Mucosa of descending colon (tissue), 3 donors: Measurements from ENCODE around the gene NUDC. TPM values are rescaled to one million over a fixed set of nuclear protein-coding genes. Genes with fewer than 3 reads are reported as not detected.
"Not testable (repeated sequence)": the region's sequence is repeated elsewhere in the genome, so short reads cannot be mapped to it uniquely, and the experiment has no call there.

Experiments used
- ATAC-seq: fragments of 200-7000 bp; cut with Tn5 transposase; one replicate; pipeline ENCODE4 v1.9.1; 2020; ENCODE audit warnings: mild to moderate bottlenecking, moderate library complexity
- DNase-seq, 3 donors: peaks; one replicate each; pipeline ENCODE4 v3.0.0-alpha.2; 2020
- H3K36me3 ChIP-seq: fragments of 200-600 bp; one replicate; pipeline ENCODE4 v1.8.0; 2021; ENCODE audit warnings: low read depth, mild to moderate bottlenecking
- H3K4me1 ChIP-seq: fragments of 200-600 bp; one replicate; pipeline ENCODE4 v1.8.0; 2021; ENCODE audit warnings: low read depth, mild to moderate bottlenecking
- H3K4me3 ChIP-seq: fragments of 200-600 bp; one replicate; pipeline ENCODE4 v1.8.0; 2021; ENCODE audit warnings: mild to moderate bottlenecking
- H3K9me3 ChIP-seq: fragments of 200-600 bp; one replicate; pipeline ENCODE4 v1.8.0; 2021; ENCODE audit warnings: mild to moderate bottlenecking
- intact Hi-C, 2 donors: fragments of 100-400 bp; cut with DNase I in 1 of 2; cut with micrococcal nuclease in 1 of 2; formaldehyde crosslinking; loops; one replicate each; pipeline versions ENCODE4 v1.11.0 to v1.11.1; 2022; cut with DNase I, micrococcal nuclease
- total RNA-seq, 3 donors: library from RNA; stranded (reverse); fragmentation: NEBNext Ultra II Directional in 2 of 3; extraction: Animal tissue kit (Norgen Biotek cat#: 25700) in 2 of 3; gene quantifications; one replicate each; pipeline versions ENCODE4 v1.2.1 to v1.2.4, GENCODE V29; 2021 to 2023
- TF ChIP-seq, protein P1 (sequence below): fragments of 200-600 bp; IDR thresholded peaks from one replicate; pipeline ENCODE4 v1.8.0; 2022; ENCODE audit warnings: antibody characterized with exemption, mild to moderate bottlenecking
- donor health status: DM: no; HTN: no; CAD: no; lungs with moderate emphysema.
- donor health status: DM: no; HTN: no; CAD: no.
- donor health status: DM: no; HTN: yes; CAD: no.

The NUDC gene
- total RNA-seq, 3 donors from 2014 or later: 36.2 to 83.5 (median 43.1) TPM

- intact Hi-C loops: no loop called here
- H3K36me3 ChIP-seq: peaks cover 16% of the 10 kb centered on the region
- ATAC-seq (no peak), DNase-seq (no peak)
- peaks cover 11% of the 10 kb centered on the region for H3K4me1 ChIP-seq
- H3K9me3 ChIP-seq: no peaks in the 10 kb centered on the region
- H3K4me3 ChIP-seq: no peak overlapping the region
- TF ChIP-seq, protein P1, sequence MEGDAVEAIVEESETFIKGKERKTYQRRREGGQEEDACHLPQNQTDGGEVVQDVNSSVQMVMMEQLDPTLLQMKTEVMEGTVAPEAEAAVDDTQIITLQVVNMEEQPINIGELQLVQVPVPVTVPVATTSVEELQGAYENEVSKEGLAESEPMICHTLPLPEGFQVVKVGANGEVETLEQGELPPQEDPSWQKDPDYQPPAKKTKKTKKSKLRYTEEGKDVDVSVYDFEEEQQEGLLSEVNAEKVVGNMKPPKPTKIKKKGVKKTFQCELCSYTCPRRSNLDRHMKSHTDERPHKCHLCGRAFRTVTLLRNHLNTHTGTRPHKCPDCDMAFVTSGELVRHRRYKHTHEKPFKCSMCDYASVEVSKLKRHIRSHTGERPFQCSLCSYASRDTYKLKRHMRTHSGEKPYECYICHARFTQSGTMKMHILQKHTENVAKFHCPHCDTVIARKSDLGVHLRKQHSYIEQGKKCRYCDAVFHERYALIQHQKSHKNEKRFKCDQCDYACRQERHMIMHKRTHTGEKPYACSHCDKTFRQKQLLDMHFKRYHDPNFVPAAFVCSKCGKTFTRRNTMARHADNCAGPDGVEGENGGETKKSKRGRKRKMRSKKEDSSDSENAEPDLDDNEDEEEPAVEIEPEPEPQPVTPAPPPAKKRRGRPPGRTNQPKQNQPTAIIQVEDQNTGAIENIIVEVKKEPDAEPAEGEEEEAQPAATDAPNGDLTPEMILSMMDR: no peak
These were observed 21.1 kb downstream of the NUDC start for GRCh38 chr1:26942656-26943055.

DNA sequence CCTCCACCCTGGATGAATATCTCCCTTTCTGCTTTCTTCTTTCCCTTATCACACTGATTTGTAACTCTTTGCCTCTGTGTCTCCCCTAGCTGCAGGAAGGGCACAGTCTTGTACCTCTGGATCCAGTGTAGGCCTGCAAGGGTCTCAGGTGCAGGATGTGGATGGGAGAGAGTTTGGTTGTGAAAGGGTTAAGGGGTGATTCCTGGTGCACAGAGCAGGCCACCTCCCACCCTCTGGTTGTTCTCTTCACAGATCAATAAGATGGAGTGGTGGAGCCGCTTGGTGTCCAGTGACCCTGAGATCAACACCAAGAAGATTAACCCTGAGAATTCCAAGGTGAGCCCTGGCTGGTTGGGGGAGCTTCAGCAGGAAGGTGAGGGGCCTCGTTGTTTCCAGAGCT is 23.6 kb downstream of the NUDC start:
- TF ChIP-seq, protein P1: no peak
- peaks cover 11% of the 10 kb centered on the region for H3K4me1 ChIP-seq
- intact Hi-C loops: no loop called here
- H3K36me3 ChIP-seq: peaks cover 16% of the 10 kb centered on the region
- no peak for ATAC-seq
- H3K4me3 ChIP-seq: no peak overlapping the region
- H3K9me3 ChIP-seq: no peaks in the 10 kb centered on the region
- DNase-seq: no peak

GRCh38 chr1:26945728-26946127 is 24.2 kb downstream of the NUDC start:
- H3K36me3 ChIP-seq: peaks cover 16% of the 10 kb centered on the region
- no peaks in the 10 kb centered on the region for H3K9me3 ChIP-seq
- H3K4me3 ChIP-seq: no peak overlapping the region
- TF ChIP-seq, protein P1: no peak
- intact Hi-C loops: no loop called here
- peak; percentile 76 to 92 (median 81) for DNase-seq
- H3K4me1 ChIP-seq: peaks cover 11% of the 10 kb centered on the region
- ATAC-seq: peak; percentile 96

- peak in 1 of 3 donors; percentile 54 for DNase-seq
- H3K36me3 ChIP-seq: peaks cover 16% of the 10 kb centered on the region
These were observed 24.7 kb downstream of the NUDC start for GRCh38 chr1:26946270-26946669.

DNA sequence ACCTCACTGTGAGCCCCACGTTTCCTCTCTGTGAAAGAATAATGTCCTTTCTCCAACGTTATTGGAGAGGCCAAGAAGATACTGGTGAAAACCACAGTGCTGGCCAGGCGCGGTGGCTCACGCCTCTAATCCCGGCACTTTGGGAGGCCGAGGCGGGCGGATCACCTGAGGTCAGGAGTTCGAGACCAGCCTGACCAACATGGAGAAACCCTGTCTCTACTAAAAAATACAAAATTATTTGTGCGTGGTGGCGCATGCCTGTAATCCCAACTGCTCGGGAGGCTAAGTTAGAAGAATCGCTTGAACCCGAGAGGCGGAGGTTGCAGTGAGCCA is 27.1 kb downstream of the NUDC start:
- H3K36me3 ChIP-seq, ATAC-seq, H3K9me3 ChIP-seq, intact Hi-C loops, H3K4me3 ChIP-seq, DNase-seq: not testable (repeated sequence)
- H3K4me1 ChIP-seq: peaks cover 11% of the 10 kb centered on the region

More at GRCh38 chr1:26946270-26946669, 24.7 kb downstream of the NUDC start:
- intact Hi-C loops: no loop called here
- Histone ChIP-seq H3K4me3 (no peak overlapping the region), H3K4me1 (peaks cover 11% of the 10 kb centered on the region), H3K9me3 (no peaks in the 10 kb centered on the region)
- peak; percentile 5 for ATAC-seq
- TF ChIP-seq, protein P1: no peak

GRCh38 chr1:26949266-26949925 is 27.9 kb downstream of the NUDC start:
- TF ChIP-seq, protein P1: no peak
- intact Hi-C loops: no loop called here
- peaks cover 11% of the 10 kb centered on the region for H3K4me1 ChIP-seq
- ATAC-seq (no peak), DNase-seq (no peak)
- H3K9me3 ChIP-seq: no peaks in the 10 kb centered on the region
- H3K4me3 ChIP-seq: no peak overlapping the region
- no peaks in the 10 kb centered on the region for H3K36me3 ChIP-seq
